Activated T-cell treated with anti-CD3 and anti-CD28 coated beads, Interleukin-2, amount 50 U/mL, for 72 hours (primary cell): ENCODE measurements around the gene IGLON5. TPM values are rescaled to one million over a fixed set of nuclear protein-coding genes. Genes with fewer than 3 reads are reported as not detected.

ENCODE experiments used
- ATAC-seq, 2 donors: fragments of 150-1000 bp; cut with Tn5 transposase; replicated peaks in 1 of 2; 2 replicates each; pipeline ENCODE4 v1.10.0; 2021; ENCODE audit warnings: moderate library complexity in 2 of 2, mild to moderate bottlenecking in 1 of 2
- DNase-seq, 2 donors: peaks; one replicate each; pipeline ENCODE4 v3.0.0; 2021 to 2022; ENCODE audit warnings: mixed read lengths in 1 of 2
- H3K27ac Mint-ChIP-seq: one replicate; pipeline ENCODE4 v1.8.0; 2022; ENCODE audit warnings: mild to moderate bottlenecking, moderate library complexity, mixed read lengths
- H3K27me3 Mint-ChIP-seq: one replicate; pipeline ENCODE4 v1.8.0; 2022; ENCODE audit warnings: low read depth, mixed read lengths
- H3K36me3 Mint-ChIP-seq, 2 donors: one replicate each; pipeline ENCODE4 v1.8.0; 2022; ENCODE audit warnings: mixed read lengths in 2 of 2, mild to moderate bottlenecking in 1 of 2; ENCODE audit not compliant: insufficient read depth in 2 of 2
- H3K4me1 Mint-ChIP-seq: one replicate; pipeline ENCODE4 v1.8.0; 2022; ENCODE audit warnings: low read depth, mixed read lengths
- H3K4me3 Mint-ChIP-seq, 2 donors: one replicate each; pipeline ENCODE4 v1.8.0; 2022; ENCODE audit warnings: mild to moderate bottlenecking in 2 of 2, mixed read lengths in 2 of 2, moderate library complexity in 2 of 2
- H3K9me3 Mint-ChIP-seq, 2 donors: one replicate each; pipeline ENCODE4 v1.8.0; 2022; ENCODE audit warnings: mixed read lengths in 2 of 2
- total RNA-seq, 2 donors: library from RNA; stranded (reverse); gene quantifications; one replicate each; pipeline ENCODE4 v1.2.3, GENCODE V29; 2022

IGLON5 gene
- total RNA-seq, 2 donors from 2014 or later = 0.67 to 1.1 TPM

DNA sequence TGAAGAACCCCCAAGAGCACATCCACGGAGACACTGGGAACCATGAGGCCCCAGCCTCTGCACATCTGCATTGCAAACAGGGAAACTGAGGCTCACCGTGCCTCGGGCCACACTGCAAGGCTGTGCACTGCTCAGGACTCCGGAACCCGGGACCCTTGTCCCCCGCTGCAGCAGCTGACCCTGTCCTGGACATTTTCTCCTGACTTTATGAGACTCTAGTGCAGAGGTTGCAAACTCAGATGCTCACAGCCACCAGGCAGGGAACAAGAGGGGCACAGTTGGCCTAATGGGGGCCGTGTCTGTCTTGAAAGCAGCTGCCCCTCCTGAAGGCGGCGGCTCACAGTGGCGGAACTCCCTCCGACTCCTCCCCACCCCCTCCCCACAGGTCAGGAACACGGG is 16.5 kb upstream of the IGLON5 start:
- no peak for DNase-seq
- Mint-ChIP-seq H3K27ac (no peak overlapping the region), H3K4me3 (no peak overlapping the region), H3K27me3 (peaks cover 21% of the 10 kb centered on the region), H3K9me3 (peaks cover 0 to 1% of the 10 kb centered on the region in 2 donors), H3K4me1 (no peaks in the 10 kb centered on the region), H3K36me3 (no peaks in the 10 kb centered on the region)
- no peak for ATAC-seq

DNA sequence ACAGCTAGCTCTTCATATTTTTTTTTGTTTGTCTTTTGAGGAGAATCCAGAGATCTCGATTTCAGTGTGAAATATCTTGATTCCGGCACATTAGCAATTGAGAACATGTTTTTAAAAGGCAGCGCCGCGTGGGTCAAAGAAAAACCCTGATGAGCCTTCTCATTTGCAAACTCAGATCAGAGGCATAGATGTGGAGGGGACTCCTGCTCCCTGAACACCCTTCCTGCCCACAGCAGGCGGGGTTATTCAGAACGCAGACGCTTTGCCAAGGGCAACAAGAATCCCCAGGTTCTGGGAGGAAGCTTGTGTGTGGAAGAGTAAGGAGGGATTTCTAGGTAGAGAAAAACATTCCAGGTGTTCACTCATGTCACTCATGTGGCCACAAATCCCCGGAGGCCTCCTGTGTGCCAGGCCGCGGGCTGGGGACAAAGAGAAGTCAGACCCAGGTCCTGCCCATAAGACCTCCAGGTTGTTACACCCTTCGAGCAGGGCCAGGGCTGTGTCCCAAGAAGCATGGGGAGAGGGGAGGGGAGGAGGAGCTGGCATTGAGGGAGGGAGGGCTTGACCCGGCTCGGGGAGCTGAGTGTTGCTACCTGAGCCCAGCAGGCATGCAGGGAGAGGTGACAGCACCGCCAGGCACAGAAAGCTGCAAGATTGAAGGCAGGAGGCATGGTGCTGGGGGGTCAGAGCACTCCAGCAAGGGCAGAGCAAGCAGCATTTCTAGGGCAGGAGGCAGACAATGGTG is 15.9 kb upstream of the IGLON5 start:
- ATAC-seq = no peak

DNA sequence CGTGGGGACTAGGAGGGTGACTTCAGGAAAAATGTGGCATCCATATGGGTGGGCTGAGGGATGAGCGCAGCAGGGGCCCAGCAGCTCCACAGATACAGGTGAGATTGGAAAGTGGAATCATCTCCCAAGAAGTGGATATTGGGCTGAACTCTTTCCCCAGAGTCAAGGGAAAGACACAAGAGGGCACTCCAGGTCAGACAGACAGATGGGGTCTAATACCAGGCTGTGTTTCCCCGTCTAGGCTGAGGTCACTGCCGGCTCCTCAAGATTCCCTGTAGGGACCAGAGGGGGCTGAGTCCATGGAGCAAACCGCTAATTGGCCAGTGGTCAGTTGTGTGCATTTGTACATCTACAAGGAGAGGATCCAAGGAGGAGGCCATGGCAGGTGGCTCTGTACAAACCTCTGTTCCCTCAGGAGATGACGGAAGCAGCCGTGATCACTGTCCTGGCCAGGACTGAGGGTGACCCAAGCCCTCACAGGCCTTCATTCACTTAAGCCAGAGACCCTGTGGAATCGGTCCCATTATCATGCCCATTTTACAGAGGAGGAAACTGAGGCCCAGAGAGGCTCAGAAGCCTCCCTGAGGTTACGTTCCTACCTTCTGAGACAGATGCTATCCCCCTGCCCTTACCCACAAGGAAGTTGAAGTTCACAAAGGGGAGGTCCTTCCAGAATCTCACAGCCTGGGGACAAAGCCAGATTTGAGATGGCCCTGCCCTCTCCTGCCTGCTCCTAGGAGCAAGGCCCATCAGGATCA is 14.9 kb upstream of the IGLON5 start:
- Mint-ChIP-seq H3K4me1 (no peaks in the 10 kb centered on the region), H3K27ac (no peak overlapping the region), H3K36me3 (no peaks in the 10 kb centered on the region), H3K4me3 (no peak overlapping the region), H3K27me3 (peaks cover 22% of the 10 kb centered on the region), H3K9me3 (no peaks in the 10 kb centered on the region)
- ATAC-seq = no peak
- DNase-seq = no peak

More for the DNA sequence above, 15.9 kb upstream of the IGLON5 start:
- DNase-seq = no peak
- Mint-ChIP-seq H3K36me3 (no peaks in the 10 kb centered on the region), H3K27ac (no peak overlapping the region), H3K27me3 (peaks cover 21% of the 10 kb centered on the region), H3K4me3 (no peak overlapping the region), H3K4me1 (no peaks in the 10 kb centered on the region), H3K9me3 (no peaks in the 10 kb centered on the region)

DNA sequence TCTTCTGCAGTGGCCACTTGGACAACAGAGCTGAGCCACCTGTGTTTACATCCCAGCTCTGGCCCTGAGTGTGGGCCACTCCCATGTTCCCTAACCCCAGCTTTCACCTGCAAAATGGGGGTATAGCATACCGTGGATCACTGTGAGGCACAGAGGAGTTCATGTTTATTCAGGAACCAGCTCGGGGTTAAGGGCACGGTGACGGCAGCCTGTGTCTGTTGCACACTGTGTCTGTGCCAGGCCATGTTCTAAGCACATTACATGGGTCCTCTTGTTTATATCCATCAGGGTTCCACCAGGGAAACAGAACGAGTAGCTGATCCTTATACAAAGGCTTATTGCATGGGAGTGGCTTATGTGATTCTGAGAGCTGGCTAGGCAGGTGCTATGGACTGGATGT is 14.0 kb upstream of the IGLON5 start:
- Mint-ChIP-seq H3K4me1 (no peaks in the 10 kb centered on the region), H3K27me3 (peaks cover 27% of the 10 kb centered on the region), H3K4me3 (no peak overlapping the region), H3K27ac (no peak overlapping the region), H3K9me3 (no peaks in the 10 kb centered on the region), H3K36me3 (peaks cover 0 to 1% of the 10 kb centered on the region in 2 donors)
- DNase-seq (no peak), ATAC-seq (no peak)

DNA sequence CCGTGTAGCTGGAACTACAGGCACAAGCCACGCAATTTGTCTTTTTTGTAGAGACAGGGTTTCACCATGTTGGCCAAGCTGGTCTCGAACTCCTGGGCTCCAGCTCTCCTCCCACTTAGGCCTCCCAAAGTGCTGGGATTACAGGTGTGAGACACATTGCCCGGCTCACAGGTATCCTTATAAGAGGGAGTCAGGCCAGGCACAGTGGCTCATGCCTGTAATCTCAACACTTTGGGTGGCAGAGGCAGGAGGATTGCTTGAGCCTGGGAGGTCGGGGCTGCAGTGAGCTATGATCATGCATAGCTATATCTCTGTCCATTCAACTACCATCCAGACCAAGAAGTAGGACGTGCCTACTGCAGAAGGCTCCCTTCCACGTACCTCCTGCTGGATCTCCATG is 10.2 kb upstream of the IGLON5 start:
- Mint-ChIP-seq H3K4me3 (no peak overlapping the region), H3K9me3 (peaks cover 8% of the 10 kb centered on the region in 2 donors), H3K27me3 (peaks cover 41% of the 10 kb centered on the region), H3K4me1 (no peaks in the 10 kb centered on the region), H3K36me3 (peaks cover 2 to 3% of the 10 kb centered on the region in 2 donors), H3K27ac (no peak overlapping the region)
- DNase-seq (no peak), ATAC-seq (no peak)

DNA sequence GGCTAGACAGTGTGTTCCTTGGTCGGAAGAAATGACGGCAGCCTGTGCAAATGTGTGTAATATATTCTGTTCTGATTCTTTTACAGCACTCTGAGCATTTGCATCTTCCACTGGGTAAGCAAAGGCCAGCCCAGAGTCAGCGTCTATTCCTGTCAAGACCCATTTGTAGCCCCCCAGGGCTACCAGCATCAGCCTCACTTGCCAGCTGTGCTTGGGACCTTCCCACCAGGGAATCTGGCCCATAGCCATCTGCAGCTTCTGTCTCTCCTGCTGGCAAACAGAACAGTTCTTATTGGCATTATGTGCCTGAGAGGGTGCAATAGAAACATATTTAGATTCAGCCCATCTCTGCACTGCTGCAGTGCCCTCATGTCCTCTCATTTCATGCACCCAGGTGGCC is 6.0 kb upstream of the IGLON5 start:
- no peak for DNase-seq
- Mint-ChIP-seq H3K36me3 (peaks cover 8 to 14% of the 10 kb centered on the region in 2 donors), H3K4me3 (no peak overlapping the region), H3K27ac (no peak overlapping the region), H3K9me3 (peaks cover 13 to 16% of the 10 kb centered on the region in 2 donors), H3K4me1 (no peaks in the 10 kb centered on the region), H3K27me3 (peaks cover 50% of the 10 kb centered on the region)
- no peak for ATAC-seq

DNA sequence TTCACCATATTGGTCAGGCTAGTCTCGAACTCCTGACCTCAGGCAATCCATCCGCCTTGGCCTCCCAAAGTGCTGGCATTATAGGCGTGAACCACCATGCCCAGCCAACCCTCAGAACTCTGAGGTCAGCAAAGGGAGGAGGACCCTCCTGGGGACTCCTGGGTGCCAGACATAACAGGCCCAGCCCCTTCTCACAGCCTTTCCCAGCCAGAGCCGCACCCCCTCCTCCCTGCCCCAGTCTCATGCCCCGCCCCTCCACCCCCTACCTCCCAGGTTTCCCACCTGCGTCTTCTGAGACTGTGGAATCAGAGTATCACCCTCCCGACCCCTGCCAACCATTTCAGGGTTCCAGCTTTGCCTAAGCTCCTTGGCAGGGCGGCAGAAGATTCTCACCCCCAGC is 5.2 kb downstream of the IGLON5 start:
- Mint-ChIP-seq H3K27ac (no peak overlapping the region), H3K4me3 (no peak overlapping the region), H3K27me3 (peaks cover 42% of the 10 kb centered on the region), H3K9me3 (peaks cover 0 to 4% of the 10 kb centered on the region in 2 donors), H3K4me1 (peaks cover 6% of the 10 kb centered on the region), H3K36me3 (no peaks in the 10 kb centered on the region)
- DNase-seq = no peak
- no peak for ATAC-seq

DNA sequence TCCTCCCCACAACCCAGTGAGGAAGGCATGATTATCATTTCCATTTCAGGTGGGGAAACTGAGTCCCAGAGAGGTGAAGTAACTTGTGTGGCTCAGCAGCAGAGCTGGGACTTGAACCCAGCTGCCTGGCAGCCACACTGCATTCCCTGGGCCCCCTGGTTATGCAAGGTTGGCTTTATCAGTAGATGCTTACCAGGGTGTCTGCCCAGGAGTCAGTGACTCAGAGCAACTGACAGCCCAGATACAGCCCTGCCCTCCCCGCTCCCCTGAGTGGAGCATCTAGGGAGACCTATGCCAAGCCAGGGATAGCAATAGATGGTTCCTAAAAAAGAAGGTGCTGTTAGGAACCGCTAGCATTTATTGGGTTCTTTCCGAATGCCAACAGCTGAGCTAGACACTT is 5.9 kb downstream of the IGLON5 start:
- peaks cover 0 to 4% of the 10 kb centered on the region in 2 donors for H3K9me3 Mint-ChIP-seq
- peaks cover 6% of the 10 kb centered on the region for H3K4me1 Mint-ChIP-seq
- peaks cover 38% of the 10 kb centered on the region for H3K27me3 Mint-ChIP-seq
- H3K27ac Mint-ChIP-seq = no peak overlapping the region
- DNase-seq = no peak
- no peak overlapping the region for H3K4me3 Mint-ChIP-seq
- no peak for ATAC-seq
- no peaks in the 10 kb centered on the region for H3K36me3 Mint-ChIP-seq

DNA sequence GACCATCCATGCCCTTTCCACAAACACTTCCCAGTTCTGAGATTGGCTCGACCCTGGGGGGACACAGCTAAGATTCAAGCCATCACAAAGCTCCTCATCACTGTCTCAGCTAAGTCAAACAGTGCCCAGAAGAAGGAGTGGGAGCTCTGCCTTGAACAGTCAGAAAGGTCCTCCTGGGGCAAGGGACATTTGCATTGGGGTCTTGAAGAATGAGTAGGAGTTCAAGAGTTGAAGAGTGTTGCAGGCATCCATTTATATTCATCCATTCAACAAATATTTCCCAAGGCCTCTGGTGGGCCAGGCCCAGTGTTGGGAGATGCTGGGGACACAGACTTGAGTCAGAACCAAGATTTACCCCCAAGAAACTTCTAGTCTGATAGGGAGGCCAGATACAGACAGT is 6.5 kb downstream of the IGLON5 start:
- H3K4me3 Mint-ChIP-seq = no peak overlapping the region
- H3K36me3 Mint-ChIP-seq = no peaks in the 10 kb centered on the region
- H3K4me1 Mint-ChIP-seq = peaks cover 6% of the 10 kb centered on the region
- H3K9me3 Mint-ChIP-seq = peaks cover 0 to 4% of the 10 kb centered on the region in 2 donors
- no peak overlapping the region for H3K27ac Mint-ChIP-seq
- ATAC-seq (no peak), DNase-seq (no peak)
- peaks cover 38% of the 10 kb centered on the region for H3K27me3 Mint-ChIP-seq

DNA sequence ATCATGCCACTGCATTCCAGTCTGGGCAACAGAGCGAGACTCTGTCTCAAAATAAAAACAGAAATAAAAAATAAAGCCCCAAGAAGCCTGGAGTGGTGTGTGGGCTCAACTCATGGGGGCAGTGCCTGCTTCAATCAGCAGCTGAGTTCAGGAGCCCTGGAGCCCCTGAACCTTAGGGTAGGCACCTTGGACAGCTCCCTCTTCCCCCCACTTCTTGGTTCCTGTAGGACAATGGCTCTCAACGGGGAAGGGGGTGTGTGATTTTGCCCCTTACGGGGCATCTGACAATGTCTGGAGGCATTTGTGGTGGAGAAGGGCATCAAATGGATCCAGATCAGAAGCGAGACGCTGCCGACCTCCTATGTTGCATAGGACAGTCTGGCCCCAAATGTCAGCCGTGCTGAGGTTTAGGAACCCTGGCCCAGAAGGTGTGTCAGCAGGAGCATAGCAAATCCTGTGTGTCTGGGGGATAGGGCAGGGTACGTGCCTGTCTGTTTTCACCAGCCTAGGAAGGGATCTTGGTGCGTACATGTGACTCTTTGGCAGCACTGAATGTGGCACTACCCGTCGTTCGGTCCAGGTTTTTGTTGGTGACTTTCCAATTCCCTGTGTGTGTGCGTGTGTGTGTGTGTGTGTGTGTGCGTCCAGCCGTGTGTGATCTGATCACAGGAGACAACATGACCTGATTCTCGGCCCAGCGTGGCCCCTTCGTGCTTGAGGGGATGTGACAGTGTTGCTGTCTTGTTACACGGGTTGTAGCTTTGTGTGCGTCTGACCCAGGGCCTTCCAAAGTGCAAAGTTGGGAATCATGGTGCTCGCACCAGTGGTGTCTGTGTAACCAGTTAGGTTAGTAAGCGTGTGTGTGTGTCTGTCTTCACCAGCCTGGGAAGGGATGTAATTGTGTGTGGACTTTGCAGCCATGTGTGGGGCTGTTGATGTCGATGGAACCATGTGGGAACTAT is 7.5 kb downstream of the IGLON5 start:
- H3K4me1 Mint-ChIP-seq = peaks cover 6% of the 10 kb centered on the region
- H3K27ac Mint-ChIP-seq = no peak overlapping the region
- H3K27me3 Mint-ChIP-seq = peaks cover 38% of the 10 kb centered on the region
- H3K36me3 Mint-ChIP-seq = no peaks in the 10 kb centered on the region
- H3K4me3 Mint-ChIP-seq = no peak overlapping the region
- DNase-seq = no peak
- ATAC-seq = no peak
- peaks cover 0 to 4% of the 10 kb centered on the region in 2 donors for H3K9me3 Mint-ChIP-seq

DNA sequence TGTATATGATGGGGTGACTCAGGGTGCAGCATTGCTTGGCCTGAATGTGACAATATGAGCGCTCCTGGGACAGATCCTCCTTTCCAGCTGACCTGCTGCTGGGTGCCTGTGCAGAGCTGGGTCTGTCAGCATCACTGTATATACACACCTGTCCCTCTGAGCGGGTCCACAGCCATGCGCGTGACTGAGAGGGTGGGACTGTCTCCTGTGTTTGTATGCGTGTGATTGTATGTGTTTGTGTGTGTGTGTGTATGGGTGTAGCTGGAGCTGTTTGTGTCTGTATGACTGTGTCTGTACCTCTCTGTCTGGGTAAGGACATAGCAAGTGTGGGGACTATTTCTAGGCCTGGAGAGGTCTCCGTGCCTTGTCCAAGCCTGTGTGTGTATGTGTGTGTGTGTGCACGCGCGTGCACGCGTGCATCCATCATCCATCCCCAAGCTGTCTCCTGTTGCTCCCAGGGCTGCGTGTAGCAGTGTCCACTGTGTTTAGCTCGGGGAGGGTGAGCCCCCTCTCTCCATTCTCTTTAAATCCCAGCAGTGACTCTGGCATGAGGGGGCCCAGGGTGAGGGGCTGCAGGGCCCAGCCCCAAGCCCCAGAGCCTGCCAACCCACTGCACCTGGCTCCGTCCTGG is 8.3 kb downstream of the IGLON5 start:
- Mint-ChIP-seq H3K36me3 (no peaks in the 10 kb centered on the region), H3K4me3 (no peak overlapping the region), H3K27me3 (peaks cover 38% of the 10 kb centered on the region), H3K27ac (no peak overlapping the region), H3K9me3 (peaks cover 0 to 4% of the 10 kb centered on the region in 2 donors), H3K4me1 (peaks cover 6% of the 10 kb centered on the region)
- DNase-seq = no peak
- ATAC-seq = no peak

DNA sequence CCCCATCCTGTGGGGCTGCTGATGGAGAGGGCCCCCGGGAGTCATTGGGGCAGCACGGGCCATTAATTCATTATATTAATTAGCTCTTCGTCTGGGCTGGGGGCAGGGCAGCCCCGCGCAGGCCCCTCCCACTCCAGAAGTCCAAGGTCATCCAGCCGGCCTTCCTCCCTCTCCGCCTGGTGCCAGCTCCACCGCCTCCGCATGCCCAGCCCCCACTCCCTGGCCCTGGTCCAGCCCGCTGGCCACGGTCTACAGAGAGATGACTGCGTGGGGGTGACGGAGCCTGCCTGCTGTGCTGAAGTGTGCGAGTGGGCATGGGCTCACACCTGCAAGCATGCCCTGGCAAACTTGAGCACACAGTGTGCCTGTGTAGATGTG is 8.8 kb downstream of the IGLON5 start:
- H3K27ac Mint-ChIP-seq = no peak overlapping the region
- no peak overlapping the region for H3K4me3 Mint-ChIP-seq
- peaks cover 0 to 2% of the 10 kb centered on the region in 2 donors for H3K9me3 Mint-ChIP-seq
- ATAC-seq = no peak
- DNase-seq = no peak
- H3K27me3 Mint-ChIP-seq = peaks cover 34% of the 10 kb centered on the region
- no peaks in the 10 kb centered on the region for H3K36me3 Mint-ChIP-seq
- H3K4me1 Mint-ChIP-seq = peaks cover 5% of the 10 kb centered on the region
